Peyer's patch (tissue), 4 donors: Measurements from ENCODE around the gene CADM4. TPM values are rescaled to one million over a fixed set of nuclear protein-coding genes. Genes with fewer than 3 reads are reported as not detected.

Experiments
- DNase-seq, 3 donors: peaks; one replicate each; pipeline ENCODE4 v3.0.0-alpha.2; 2017 to 2019
- H3K27ac ChIP-seq, 4 donors: fragments of 200-600 bp; sonication (generic); one replicate each; pipeline ENCODE4 v1.5.1; 2016 to 2019
- H3K27me3 ChIP-seq, 2 donors: fragments of 200-600 bp; sonication (generic); one replicate each; pipeline ENCODE4 v1.5.1; 2019
- H3K36me3 ChIP-seq, 3 donors: fragments of 200-600 bp; sonication (generic); one replicate each; pipeline ENCODE4 v1.5.1; 2016 to 2019
- H3K4me1 ChIP-seq, 4 donors: fragments of 200-600 bp; sonication (generic); one replicate each; pipeline ENCODE4 v1.5.1; 2016 to 2019
- H3K4me3 ChIP-seq, 4 donors: fragments of 200-600 bp; sonication (generic); 1 replicate in 3 of 4; 2 replicates in 1 of 4; pipeline ENCODE4 v1.5.1; 2016 to 2019; ENCODE audit warnings: mild to moderate bottlenecking in 1 of 4
- H3K9me3 ChIP-seq, 4 donors: fragments of 200-600 bp; sonication (generic); one replicate each; pipeline ENCODE4 v1.5.1; 2016 to 2019; ENCODE audit warnings: mild to moderate bottlenecking in 1 of 4
- CTCF ChIP-seq, 6 experiments: fragments of 450-650 bp in 4 of 6; fragments of 200-600 bp in 2 of 6; sonication (generic) in 1 of 6; IDR thresholded peaks; one replicate each; pipeline ENCODE4 v1.5.1; 2017 to 2019; ENCODE audit warnings: antibody characterized with exemption in 6 of 6, mild to moderate bottlenecking in 3 of 6, moderate library complexity in 1 of 6
- POLR2A ChIP-seq, 2 donors: fragments of 450-650 bp; IDR thresholded peaks; one replicate each; pipeline ENCODE4 v1.5.1; 2017; ENCODE audit warnings: antibody characterized with exemption in 2 of 2, mild to moderate bottlenecking in 2 of 2, moderate library complexity in 2 of 2
- total RNA-seq, 4 donors: library from RNA; depleted of rRNA; stranded (reverse); fragments of >200 nt; gene quantifications; one replicate each; pipeline ENCODE4 v1.1.0, GENCODE V29; 2016

Gene CADM4
- total RNA-seq, 4 donors from 2014 or later, result 0.80 to 1.4 TPM; not detected in 2

DNA sequence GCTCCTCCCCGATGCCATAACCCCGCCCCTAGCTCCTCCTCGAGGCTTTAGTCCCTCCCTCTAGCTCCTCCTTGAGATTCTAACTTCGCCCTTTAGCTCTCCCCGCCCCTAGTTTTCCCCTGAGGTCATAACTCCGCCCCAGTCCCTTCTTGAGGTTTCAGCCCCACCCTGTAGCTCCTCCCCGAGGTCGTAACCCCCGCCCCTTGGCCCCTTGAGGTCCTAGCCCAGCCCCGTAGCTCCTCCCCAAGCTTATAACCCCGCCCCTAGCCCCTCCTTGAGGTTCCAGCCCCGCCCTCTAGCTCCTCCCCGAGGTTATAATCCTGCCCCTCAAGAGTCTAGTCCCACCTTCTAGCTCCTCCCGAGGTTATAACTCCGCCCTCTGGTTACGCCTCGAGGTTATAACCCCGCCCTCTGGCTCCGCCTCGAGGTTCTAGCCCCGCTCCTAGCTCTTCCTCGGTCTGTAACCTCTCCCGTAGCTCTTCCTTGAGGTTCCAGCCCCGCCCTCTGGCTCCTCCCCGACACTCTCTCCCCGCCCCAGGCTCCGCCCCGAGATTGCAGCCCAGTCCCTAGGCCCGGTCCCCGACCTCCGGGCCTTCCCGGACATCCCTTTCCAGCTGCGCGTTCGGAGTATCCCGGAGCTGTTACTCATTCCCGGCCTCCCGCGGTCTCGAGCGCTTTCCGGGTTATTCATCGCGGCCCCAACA lies 28.9 kb upstream of the CADM4 start:
- Histone ChIP-seq H3K4me1 (peaks cover 0 to 25% (median 9%) of the 10 kb centered on the region in 4 donors), H3K27me3 (no peaks in the 10 kb centered on the region), H3K4me3 (peak overlapping the region; percentile 41 to 74 (median 54)), H3K9me3 (no peaks in the 10 kb centered on the region), H3K36me3 (no peaks in the 10 kb centered on the region), H3K27ac (peak overlapping the region; percentile 63 to 99 (median 92))
- TF ChIP-seq CTCF (IDR thresholded peaks at IDR 0.05) (no peak), POLR2A (IDR thresholded peaks at IDR 0.05) (peak; percentile 95 to 96)
- DNase-seq, result peak; percentile 88 to 99 (median 99)

- peak overlapping the region; percentile 17 to 99 (median 45) for H3K27ac ChIP-seq
- H3K27me3 ChIP-seq, result no peaks in the 10 kb centered on the region
- peaks cover 0 to 25% (median 9%) of the 10 kb centered on the region in 4 donors for H3K4me1 ChIP-seq
- H3K4me3 ChIP-seq, result peak overlapping the region; percentile 2 to 45 (median 42)
- no peaks in the 10 kb centered on the region for H3K9me3 ChIP-seq
- no peaks in the 10 kb centered on the region for H3K36me3 ChIP-seq
- DNase-seq, result no peak
- TF ChIP-seq CTCF (IDR thresholded peaks at IDR 0.05) (no peak), POLR2A (IDR thresholded peaks at IDR 0.05) (no peak)
These were observed 28.3 kb upstream of the CADM4 start for GRCh38 chr19:43667876-43668405.

DNA sequence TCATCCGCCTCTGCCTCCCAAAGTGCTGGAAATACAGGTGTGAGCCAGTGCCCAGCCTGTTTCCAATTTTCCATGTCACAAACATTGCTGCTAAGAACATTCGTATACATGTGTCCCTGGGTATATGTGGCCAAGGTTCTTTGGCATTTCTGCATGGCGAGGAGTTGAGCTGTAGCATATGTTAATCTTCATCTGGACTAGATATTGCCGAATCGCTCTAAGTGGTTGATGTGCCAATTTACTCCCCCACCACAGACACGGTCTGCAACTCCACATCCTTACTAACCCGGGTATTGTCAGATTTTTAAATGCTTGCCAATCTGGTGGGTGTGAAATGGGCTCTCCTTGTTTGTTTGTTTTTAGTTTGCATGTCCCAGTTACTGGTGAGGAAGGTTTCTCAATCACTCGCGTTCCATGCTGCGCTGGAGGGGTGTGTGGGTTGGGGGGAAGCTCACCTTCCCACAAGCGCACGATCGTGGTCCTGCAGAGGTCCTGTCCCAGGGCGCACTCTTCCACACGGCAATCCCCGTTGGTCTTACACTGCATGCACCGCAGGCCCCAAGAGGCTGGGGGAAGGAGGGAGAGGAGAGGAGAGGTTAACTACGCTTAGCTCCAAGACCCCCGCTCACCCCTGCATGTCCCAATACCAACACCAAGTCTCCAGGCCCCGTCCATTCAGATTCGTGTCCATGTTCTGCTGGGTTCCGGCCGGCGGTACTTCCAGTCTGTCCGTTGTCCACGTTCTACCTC lies 27.7 kb upstream of the CADM4 start:
- no peak for TF ChIP-seq POLR2A (IDR thresholded peaks at IDR 0.05)
- no peak for TF ChIP-seq CTCF (IDR thresholded peaks at IDR 0.05)

DNA sequence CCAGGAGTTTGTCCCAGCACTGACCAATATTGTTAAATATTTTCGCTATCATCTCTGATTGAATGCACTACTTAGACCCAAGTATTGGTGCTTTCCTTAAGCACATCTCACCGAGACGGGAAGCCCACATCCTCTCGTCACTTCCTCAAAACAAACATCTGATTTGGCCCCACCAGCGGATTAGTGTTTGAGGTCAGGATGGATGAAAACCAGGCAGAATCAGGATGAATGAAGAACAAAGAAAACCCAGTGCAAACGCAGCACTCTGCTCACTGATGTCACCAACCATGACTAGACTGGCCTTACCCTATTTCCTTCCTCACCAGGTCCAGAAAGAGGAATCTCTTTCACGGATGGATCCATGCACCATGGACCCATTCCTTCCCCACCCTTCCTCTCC lies 24.4 kb upstream of the CADM4 start:
- H3K9me3 ChIP-seq, result no peaks in the 10 kb centered on the region
- no peak overlapping the region for H3K4me3 ChIP-seq
- no peak overlapping the region for H3K27ac ChIP-seq
- DNase-seq, result peak in 2 of 3 donors; percentile 37 to 62
- H3K4me1 ChIP-seq, result peaks cover 0 to 8% (median 4%) of the 10 kb centered on the region in 4 donors
- TF ChIP-seq CTCF (IDR thresholded peaks at IDR 0.05) (no peak), POLR2A (IDR thresholded peaks at IDR 0.05) (no peak)
- H3K36me3 ChIP-seq, result peaks cover 0 to 3% (median 0%) of the 10 kb centered on the region in 3 donors
- H3K27me3 ChIP-seq, result no peaks in the 10 kb centered on the region

More for the DNA sequence above, 27.7 kb upstream of the CADM4 start:
- peaks cover 0 to 25% (median 9%) of the 10 kb centered on the region in 4 donors for H3K4me1 ChIP-seq
- H3K27me3 ChIP-seq, result no peaks in the 10 kb centered on the region
- no peak for DNase-seq
- peak overlapping the region; percentile 2 to 45 (median 42) for H3K4me3 ChIP-seq
- H3K9me3 ChIP-seq, result no peaks in the 10 kb centered on the region
- H3K36me3 ChIP-seq, result no peaks in the 10 kb centered on the region
- peak overlapping the region; percentile 17 to 99 (median 45) for H3K27ac ChIP-seq

GRCh38 chr19:43662487-43662886 lies 22.8 kb upstream of the CADM4 start:
- TF ChIP-seq POLR2A (IDR thresholded peaks at IDR 0.05) (no peak), CTCF (IDR thresholded peaks at IDR 0.05) (peak in 1 of 6 experiments; percentile 15)
- Histone ChIP-seq H3K27me3 (no peaks in the 10 kb centered on the region), H3K9me3 (peaks cover 0 to 5% (median 0%) of the 10 kb centered on the region in 4 donors), H3K36me3 (peaks cover 0 to 3% (median 0%) of the 10 kb centered on the region in 3 donors), H3K4me1 (peaks cover 0 to 3% (median 0%) of the 10 kb centered on the region in 4 donors), H3K27ac (no peak overlapping the region), H3K4me3 (no peak overlapping the region)
- DNase-seq, result no peak
